Measurements from ENCODE around the gene WIPF2.
A peak's percentile ranks its signal among the peaks of the same experiment; 100 is the strongest.
"Not testable (repeated sequence)": the region's sequence is repeated elsewhere in the genome, so short reads cannot be mapped to it uniquely, and the experiment has no call there.

Gene WIPF2

GRCh38 chr17:40301315-40301714 lies 82.2 kb downstream of the WIPF2 start:
- no peak for DNase-seq

GRCh38 chr17:40303009-40303657 lies 84.0 kb downstream of the WIPF2 start:
- DNase-seq, result peak; percentile 90

GRCh38 chr17:40303708-40304551 lies 84.8 kb downstream of the WIPF2 start:
- peak; percentile 66 for DNase-seq

- DNase-seq, result not testable (repeated sequence)
Observed at GRCh38 chr17:40304552-40304863, 85.4 kb downstream of the WIPF2 start.

- DNase-seq, result not testable (repeated sequence)
Observed at GRCh38 chr17:40304866-40305265, 85.8 kb downstream of the WIPF2 start.

GRCh38 chr17:40306395-40306794 lies 87.3 kb downstream of the WIPF2 start:
- DNase-seq, result no peak

- peak; percentile 80 for DNase-seq
Observed at GRCh38 chr17:40307001-40307730, 88.1 kb downstream of the WIPF2 start.

GRCh38 chr17:40307740-40308239 lies 88.7 kb downstream of the WIPF2 start:
- peak; percentile 66 for DNase-seq

- peak; percentile 57 for DNase-seq
Observed at GRCh38 chr17:40309031-40309948, 90.2 kb downstream of the WIPF2 start, which contains the start of gene RARA. RARA (plus strand) TSS chr17:40309180; CDS start chr17:40331219, 22,039 bp downstream.

GRCh38 chr17:40309949-40310510 lies 90.9 kb downstream of the WIPF2 start:
- no peak for DNase-seq

- no peak for DNase-seq
Observed at GRCh38 chr17:40310882-40311391, 91.8 kb downstream of the WIPF2 start.

- DNase-seq, result peak; percentile 60
Observed at GRCh38 chr17:40311575-40311974, 92.5 kb downstream of the WIPF2 start.

- DNase-seq, result no peak
Observed at GRCh38 chr17:40312131-40312731, 93.1 kb downstream of the WIPF2 start.

- peak; percentile 20 for DNase-seq
Observed at GRCh38 chr17:40312893-40313667, 94.0 kb downstream of the WIPF2 start.

- DNase-seq, result peak; percentile 92
Observed at GRCh38 chr17:40313668-40314583, 94.8 kb downstream of the WIPF2 start.

GRCh38 chr17:40314584-40314956 lies 95.5 kb downstream of the WIPF2 start:
- DNase-seq, result peak; percentile 75

GRCh38 chr17:40315206-40315605 lies 96.1 kb downstream of the WIPF2 start:
- DNase-seq, result no peak

- DNase-seq, result no peak
Observed at GRCh38 chr17:40315678-40316570, 96.8 kb downstream of the WIPF2 start.

Measured in NCI-H1092 treated with DMSO at 0.1 percent for 48 hours (cell line).